SU-DHL-6 (cell line): Measurements from ENCODE around the gene MB.

Experiments used
- EZH2phosphoT487 ChIP-seq: fragments of 200-600 bp; sonication (generic), shearing (Covaris generic); conservative IDR thresholded peaks from 2 replicates; pipeline ENCODE4 v1.6.1; 2018; ENCODE audit warnings: mild to moderate bottlenecking, antibody characterized with exemption, low read length, moderate library complexity, mixed read lengths
- TF ChIP-seq, protein P1 (sequence below): fragments of 200-600 bp; sonication (generic); IDR thresholded peaks from one replicate; pipeline ENCODE4 v1.5.1; 2017; ENCODE audit warnings: antibody characterized with exemption, mild to moderate bottlenecking, low read length, moderate library complexity; ENCODE audit not compliant: insufficient read depth, poor library complexity, severe bottlenecking

DNA sequence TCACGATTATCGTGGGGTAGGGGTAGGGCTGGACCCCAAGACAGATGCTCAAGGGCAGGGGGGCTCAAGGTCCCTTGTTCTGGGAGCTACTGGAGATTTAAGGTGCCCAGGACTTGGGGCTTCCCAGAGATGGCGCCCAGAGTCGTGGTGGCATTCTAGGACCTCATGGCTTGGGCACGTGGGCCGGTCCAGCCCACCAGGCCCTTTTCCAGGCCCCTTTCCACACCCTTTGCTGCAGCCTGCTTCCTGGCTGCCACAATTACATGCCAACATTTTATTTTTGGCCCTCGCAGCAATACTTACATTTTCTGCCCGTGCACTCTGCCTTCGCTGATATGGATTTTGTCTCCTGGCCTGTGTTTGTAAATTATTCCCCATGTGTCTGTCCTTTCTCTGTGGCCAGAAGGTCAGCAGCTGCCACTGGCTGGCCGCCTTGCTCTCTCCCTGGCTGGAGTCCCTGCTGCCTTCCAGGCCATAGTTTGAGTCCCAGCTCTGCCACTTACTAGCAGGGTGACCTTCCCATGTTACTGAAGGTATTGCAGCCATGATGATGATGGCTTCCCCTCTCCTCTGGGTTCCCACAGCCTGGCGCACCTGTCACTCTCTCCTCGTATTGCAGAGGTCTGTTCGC is 11.2 kb downstream of the MB start:
- TF ChIP-seq, protein P1, sequence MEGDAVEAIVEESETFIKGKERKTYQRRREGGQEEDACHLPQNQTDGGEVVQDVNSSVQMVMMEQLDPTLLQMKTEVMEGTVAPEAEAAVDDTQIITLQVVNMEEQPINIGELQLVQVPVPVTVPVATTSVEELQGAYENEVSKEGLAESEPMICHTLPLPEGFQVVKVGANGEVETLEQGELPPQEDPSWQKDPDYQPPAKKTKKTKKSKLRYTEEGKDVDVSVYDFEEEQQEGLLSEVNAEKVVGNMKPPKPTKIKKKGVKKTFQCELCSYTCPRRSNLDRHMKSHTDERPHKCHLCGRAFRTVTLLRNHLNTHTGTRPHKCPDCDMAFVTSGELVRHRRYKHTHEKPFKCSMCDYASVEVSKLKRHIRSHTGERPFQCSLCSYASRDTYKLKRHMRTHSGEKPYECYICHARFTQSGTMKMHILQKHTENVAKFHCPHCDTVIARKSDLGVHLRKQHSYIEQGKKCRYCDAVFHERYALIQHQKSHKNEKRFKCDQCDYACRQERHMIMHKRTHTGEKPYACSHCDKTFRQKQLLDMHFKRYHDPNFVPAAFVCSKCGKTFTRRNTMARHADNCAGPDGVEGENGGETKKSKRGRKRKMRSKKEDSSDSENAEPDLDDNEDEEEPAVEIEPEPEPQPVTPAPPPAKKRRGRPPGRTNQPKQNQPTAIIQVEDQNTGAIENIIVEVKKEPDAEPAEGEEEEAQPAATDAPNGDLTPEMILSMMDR = no peak
- TF ChIP-seq EZH2phosphoT487 = no peak
